NCI-H2171 (cell line): ENCODE results near the gene ZNF234.
A peak's percentile ranks its signal among the peaks of the same experiment; 100 is the strongest.
"Not testable (repeated sequence)": the region's sequence is repeated elsewhere in the genome, so short reads cannot be mapped to it uniquely, and the experiment has no call there.

Source experiments
- DNase-seq: peaks from one replicate; lab custom pipeline; 2025; lab: John Stamatoyannopoulos, UW

ZNF234 gene

DNA sequence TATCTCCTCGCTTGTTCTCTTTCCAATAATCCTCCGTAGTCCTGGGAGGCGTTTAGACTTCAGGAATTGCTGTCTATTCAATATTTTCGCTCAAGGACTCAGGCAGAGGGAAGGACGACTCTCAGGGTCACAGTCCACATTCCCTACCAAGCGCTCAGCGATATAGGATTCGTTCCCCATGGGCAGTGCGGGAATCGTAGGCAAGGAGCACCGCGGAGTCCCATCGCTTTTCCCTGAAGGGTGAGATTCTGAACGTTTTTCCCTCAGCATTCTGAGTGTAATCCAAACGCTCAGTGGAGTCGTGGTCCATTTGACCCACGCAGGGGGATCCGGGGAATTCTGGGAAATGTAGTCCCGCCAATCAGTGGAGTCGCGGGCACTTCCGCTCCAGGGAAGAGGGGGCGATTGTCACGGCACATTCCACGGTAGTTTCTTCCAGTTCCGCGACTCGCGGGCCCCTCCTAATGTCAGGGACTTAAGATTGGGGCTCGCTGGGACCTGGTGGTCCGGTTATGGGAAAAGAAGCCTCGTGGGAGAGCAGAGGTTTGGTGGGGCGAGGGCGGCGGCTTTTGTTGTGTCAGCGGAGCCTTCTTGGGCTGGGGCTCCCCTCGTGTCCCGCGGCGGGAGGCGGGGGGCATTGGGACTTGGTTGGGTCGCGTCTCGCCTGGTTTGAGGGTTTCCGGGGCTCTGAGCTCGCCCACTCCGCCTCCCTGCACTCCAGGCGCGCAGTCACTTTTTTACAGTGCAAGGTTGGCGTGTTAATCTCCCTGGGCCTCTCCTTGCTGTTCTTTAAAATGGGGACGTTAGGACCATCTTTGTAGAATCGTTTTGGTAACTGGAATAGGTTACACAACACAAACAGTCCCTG, at the start of gene ZNF234:
Gene ZNF234 (plus strand): TSS at position 364 of the 868 bp plus-strand sequence. CDS start 3,079 bp downstream, outside the sequence.
- peak; percentile 76 for DNase-seq

GRCh38 chr19:44092108-44092507, 49.2 kb upstream of the ZNF234 start:
- no peak for DNase-seq

DNA sequence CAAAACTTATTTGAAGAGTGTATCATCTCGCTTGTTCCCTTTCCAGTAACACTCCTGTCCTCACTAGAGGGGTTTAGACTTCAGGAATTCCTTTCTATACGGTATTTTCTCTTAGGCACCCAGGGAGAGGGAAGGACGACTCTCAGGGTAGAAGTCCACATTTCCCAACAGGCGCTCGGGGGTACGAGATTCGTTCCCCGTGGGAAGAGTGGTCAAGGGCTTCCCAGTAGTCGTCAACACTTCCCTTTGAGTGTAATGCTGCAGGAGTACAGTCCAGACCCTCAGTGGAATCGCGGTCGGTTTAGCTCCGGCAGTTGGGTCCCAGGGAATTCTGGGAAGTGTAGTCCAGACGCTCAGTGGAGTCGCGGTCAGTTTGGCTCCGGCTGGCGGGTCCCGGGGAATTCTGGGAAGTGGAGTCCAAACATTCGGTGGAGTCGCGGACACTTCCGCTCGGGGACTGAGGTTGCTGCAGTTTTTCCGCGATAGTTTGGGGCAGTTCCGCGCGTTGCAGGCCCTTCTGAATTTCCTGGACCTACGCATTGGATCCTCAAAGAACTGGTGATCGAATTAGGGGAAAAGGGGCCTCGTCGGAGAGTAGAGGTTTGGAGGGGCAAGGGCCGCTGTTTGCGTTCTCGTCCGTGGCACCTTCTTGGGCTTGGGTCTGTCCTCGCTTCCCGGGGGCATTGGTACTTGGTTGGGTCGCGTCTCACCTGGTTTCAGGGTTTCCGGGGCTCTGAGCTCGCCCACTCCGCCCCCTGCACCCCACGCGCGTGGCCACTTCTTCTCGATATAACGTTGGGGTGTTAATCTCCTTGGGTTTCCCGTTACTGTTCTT, 47.2 kb upstream of the ZNF234 start, which contains the start of gene ZNF224:
Gene ZNF224 (plus strand): TSS at position 431 of the 835 bp plus-strand sequence. CDS start 3,513 bp downstream, outside the sequence.
- peak; percentile 86 for DNase-seq

- no peak for DNase-seq
Measured at GRCh38 chr19:44107751-44108150, 33.6 kb upstream of the ZNF234 start.

- DNase-seq: no peak
Measured at GRCh38 chr19:44109458-44109857, 31.9 kb upstream of the ZNF234 start.

GRCh38 chr19:44111910-44112463, 29.4 kb upstream of the ZNF234 start:
- no peak for DNase-seq

GRCh38 chr19:44112802-44113137, 28.6 kb upstream of the ZNF234 start:
- no peak for DNase-seq

DNA sequence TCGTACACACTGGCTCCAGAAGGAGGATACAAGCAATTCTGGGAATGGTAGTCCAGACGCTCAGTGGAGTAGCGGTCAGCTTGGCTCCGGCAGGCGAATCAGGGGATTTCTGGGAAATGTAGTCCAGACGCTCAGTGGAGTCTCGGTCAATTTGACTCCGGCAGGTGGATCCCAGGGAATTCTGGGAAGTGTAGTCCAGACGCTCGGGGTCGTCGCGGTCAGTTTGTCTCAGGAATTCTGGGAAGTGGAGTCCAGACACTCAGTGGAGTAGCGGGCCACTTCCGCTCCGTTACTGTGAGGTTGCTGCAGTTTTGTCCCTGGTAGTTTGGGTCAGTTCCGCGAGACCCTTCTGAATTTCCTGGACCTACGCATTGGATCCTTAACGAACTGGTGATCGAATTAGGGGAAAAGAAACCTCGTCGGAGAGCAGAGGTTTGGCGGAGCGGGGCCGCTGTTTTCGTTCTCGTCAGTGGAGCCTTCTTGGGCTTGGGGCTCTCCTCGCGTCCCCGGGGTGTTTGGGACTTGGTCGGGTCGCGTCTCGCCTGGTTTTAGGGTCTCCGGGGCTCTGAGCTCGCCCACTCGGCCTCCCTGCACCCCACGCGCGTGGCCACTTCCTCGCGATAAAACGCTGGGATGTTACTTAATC, 28.1 kb upstream of the ZNF234 start, which contains the start of gene ZNF225:
Gene ZNF225 (plus strand): TSS at position 262 of the 646 bp plus-strand sequence. CDS start 2,429 bp downstream, outside the sequence.
- DNase-seq: peak; percentile 95

DNA sequence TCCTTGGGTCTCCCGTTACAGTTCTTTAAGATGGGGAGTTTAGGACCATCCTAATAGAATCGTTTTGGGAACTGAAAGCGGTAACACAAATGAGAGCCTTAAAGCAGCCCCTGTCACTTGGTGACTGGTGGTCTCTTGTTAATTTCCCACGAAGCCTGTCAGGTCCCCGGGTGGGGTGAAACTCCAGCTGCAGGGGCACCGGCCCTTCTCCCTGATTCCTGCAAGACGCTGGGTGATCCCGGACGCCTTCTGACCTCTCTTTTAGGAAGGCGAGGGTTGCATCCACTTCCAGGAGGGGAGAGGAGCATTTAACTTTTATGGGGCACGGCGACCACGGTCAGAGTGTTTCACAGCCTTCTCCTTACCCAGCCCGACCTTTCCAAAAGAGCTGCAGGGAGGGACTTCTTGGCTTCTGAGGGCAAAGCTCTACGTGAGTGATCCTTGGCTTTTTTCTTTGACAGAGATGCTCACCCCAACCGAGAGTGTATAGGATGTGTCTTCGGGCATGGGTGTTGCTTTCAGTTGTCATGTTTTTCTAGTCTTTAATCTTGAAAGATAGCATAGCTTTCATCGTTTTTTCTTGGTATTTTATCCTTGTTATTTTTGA, 27.5 kb upstream of the ZNF234 start:
- no peak for DNase-seq

DNA sequence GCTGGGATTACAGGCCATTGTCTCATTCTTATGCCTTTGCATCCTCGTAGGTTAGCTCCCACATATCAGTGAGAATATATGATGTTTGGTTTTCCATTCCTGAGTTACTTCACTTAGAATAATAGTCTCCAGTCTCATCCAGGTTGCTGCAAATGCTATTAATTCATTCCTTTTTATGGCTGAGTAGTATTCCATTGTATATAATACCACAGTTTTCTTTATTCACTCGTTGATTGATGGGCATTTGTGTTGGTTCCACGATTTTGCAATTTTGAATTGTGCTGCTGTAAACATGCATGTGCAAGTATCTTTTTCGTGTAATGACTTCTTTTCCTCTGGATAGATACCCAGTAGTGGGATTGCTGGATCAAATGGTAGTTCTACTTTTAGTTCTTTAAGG, 20.2 kb upstream of the ZNF234 start:
- not testable (repeated sequence) for DNase-seq

GRCh38 chr19:44131955-44132354, 9.4 kb upstream of the ZNF234 start:
- DNase-seq: no peak

DNA sequence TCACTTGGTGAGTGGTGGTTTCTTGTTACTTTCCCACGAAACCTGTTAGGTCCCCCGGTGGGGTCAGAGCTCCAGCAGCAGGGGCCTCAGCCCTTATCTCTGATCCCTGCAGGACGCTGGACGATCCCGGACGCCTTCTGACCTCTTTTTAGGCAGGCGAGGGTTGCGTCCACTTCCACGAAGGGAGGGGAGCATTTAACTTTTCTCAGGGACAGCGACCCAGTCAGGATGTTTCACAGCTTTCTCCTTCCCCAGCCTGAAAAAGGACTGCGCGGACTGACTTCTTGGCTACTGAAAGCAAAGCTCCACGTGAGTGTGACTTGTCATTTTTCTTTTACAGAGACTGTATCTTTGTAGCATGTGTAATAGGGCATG, 692 bp downstream of the ZNF234 start:
- DNase-seq: no peak

- no peak for DNase-seq
Measured at GRCh38 chr19:44149776-44150175, 8.4 kb downstream of the ZNF234 start.

- no peak for DNase-seq
Measured at GRCh38 chr19:44151491-44151890, 10.1 kb downstream of the ZNF234 start.

DNA sequence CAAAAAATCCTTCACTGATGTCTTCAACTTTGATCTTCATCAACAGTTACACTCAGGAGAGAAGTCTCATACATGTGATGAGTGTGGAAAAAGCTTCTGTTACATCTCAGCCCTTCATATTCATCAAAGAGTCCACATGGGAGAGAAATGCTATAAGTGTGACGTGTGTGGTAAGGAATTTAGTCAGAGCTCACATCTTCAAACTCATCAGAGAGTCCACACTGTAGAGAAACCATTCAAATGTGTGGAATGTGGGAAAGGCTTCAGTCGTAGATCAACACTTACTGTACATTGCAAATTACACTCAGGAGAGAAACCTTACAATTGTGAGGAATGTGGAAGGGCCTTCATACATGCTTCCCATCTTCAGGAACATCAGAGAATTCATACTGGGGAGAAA, 15.1 kb downstream of the ZNF234 start:
- DNase-seq: no peak

- no peak for DNase-seq
Measured at GRCh38 chr19:44163789-44164188, 22.4 kb downstream of the ZNF234 start.

DNA sequence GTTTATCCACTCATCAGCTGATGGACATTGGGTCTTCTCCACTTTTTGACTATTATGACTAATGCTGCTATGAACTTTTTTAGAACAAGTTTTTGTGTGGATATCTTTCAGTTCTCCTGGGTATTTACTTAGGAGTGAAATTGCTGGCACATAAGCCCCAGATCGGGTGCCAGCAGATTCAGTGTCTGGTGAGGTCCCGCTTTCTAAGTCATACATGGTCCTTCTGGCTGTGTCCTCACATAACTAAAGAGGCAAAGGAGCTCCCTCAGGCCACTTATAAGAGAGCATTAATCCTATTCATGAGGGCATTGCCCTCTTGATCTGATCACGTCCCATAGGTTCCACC, 22.9 kb downstream of the ZNF234 start:
- DNase-seq: no peak

DNA sequence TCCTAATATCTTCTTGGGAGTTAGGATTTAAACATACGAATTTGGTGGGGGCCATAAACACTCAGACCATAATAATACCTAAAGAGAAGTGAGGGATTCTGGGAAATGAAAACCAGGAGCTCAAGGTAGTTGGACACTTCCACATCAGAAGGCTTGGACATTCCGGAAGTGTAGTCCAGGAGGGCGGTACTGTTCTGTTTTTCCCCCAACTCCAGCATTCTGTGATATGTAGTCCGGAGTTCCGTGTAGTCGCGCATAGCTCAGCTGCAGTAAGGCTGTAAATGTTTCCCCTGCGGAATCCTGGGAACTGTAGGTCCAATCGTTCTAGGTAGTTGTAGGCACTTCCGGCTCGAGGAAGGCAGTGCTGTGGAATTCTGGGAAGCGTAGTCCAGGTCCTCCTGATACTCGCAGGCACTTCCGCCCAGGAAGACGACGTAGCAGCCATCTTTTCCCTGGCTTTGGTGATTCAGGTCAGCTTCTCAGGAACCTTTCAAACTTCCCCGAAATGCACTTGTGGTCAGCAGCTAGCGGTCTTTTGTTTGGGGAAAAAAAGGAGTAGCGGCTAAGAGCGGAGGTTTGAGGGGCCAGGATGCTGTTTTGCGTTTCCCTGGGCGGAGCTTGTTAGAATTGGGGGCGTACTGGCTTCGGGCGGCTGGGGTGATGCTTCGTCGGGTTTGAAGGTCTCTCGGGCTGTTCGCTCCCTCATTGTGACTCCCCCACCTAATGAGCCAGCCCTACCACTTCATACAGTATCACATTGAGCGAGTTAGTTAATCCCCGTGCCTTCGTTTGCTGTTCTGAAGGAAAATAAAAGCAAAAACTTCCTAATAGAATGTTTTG, 23.5 kb downstream of the ZNF234 start, which contains the start of gene ZNF226:
Gene ZNF226 (plus strand): TSS at position 428 of the 840 bp plus-strand sequence. CDS start 4,981 bp downstream, outside the sequence.
- DNase-seq: peak; percentile 94

DNA sequence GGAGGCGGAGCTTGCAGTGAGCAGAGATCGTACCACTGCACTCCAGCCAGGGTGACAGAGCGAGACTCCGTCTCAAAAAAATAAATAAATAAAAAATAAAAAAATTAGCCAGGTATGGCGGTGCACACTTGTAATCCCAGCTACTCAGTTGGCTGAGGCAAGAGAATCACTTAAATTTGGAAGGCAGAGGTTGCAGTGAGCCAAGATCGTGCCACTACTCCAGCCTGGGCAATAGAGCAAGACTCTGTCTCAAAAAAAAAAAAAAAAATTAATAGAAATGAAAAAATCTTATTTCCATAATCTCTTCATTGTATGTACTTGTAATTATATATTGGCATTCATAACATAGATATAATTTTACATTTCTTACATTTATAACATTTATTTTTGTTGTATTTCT, 29.3 kb downstream of the ZNF234 start:
- not testable (repeated sequence) for DNase-seq

DNA sequence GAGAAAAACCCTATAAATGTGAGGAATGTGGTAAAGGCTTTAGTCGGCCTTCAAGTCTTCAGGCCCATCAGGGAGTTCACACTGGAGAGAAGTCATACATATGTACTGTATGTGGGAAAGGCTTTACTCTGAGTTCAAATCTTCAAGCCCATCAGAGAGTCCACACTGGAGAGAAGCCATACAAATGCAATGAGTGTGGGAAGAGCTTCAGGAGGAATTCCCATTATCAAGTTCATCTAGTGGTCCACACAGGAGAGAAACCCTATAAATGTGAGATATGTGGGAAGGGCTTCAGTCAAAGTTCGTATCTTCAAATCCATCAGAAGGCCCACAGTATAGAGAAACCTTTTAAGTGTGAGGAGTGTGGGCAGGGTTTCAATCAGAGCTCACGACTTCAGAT, 35.2 kb downstream of the ZNF234 start:
- DNase-seq: no peak

DNA sequence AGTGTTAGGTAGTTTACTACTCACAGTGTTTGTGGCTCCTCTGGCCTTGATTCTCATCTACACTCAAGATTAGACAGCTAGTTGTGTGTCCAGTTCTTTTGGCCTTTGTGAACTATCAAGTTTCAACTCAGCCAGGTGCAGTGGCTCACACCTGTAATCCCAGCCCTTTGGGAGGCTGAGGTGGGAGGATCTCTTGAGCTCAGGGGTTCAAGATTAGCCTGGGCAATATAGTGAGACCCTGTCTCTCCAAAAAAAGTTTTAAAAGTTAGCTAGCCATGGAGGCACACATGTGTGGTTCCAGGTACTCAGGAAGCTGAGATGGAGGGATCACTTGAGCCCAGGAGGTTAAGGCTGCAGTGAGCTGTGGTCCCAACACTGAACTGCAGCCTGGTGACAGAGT, 39.6 kb downstream of the ZNF234 start:
- DNase-seq: no peak
